BJ (cell line): ENCODE data around the gene PRKCZ. TPM values are rescaled to one million over a fixed set of nuclear protein-coding genes. Genes with fewer than 3 reads are reported as not detected.

Experiments
- CTCF ChIA-PET: fragments of 350-600 bp; formaldehyde crosslinking; extraction: SDS; loops from one replicate; lab custom pipeline; 2021; ENCODE audit warnings: antibody characterized with exemption, inconsistent platforms; lab: Yijun Ruan, JAX
- POLR2A ChIA-PET: fragments of 300-600 bp; sonication (Branson Sonifier 250); formaldehyde crosslinking; extraction: SDS; loops from one replicate; lab custom pipeline; 2021; ENCODE audit warnings: antibody characterized with exemption; lab: Charles Lee
- DNase-seq: peaks from one replicate; pipeline ENCODE4 v3.0.0-alpha.2; 2011; ENCODE audit warnings: low read depth
- H3K27me3 ChIP-seq: 2 replicates; pipeline ENCODE4 v1.6.0; 2011; ENCODE audit warnings: low read length; ENCODE audit not compliant: control insufficient read depth, insufficient read depth
- H3K36me3 ChIP-seq: 2 replicates; pipeline ENCODE4 v1.5.1; 2011; ENCODE audit warnings: low read length; ENCODE audit not compliant: control insufficient read depth, insufficient read depth
- H3K4me3 ChIP-seq: 2 replicates; pipeline ENCODE4 v1.5.1; 2011; ENCODE audit warnings: low read depth, mild to moderate bottlenecking, control low read depth, low read length
- polyA plus RNA-seq: library from polyadenylated mRNA; depleted of rRNA; stranded (reverse); fragments of >200 nt; gene quantifications from 2 replicates; pipeline ENCODE4 v1.2.3, GENCODE V29; 2011
- TF ChIP-seq, protein P1 (sequence below): IDR thresholded peaks from 2 replicates; pipeline ENCODE4 v1.5.1; 2011; ENCODE audit warnings: low read depth, mild to moderate bottlenecking, control low read depth, inconsistent platforms, low read length, moderate library complexity; ENCODE audit not compliant: insufficient read depth

Gene PRKCZ
- polyA plus RNA-seq, 1 experiment: 2.3 TPM

DNA sequence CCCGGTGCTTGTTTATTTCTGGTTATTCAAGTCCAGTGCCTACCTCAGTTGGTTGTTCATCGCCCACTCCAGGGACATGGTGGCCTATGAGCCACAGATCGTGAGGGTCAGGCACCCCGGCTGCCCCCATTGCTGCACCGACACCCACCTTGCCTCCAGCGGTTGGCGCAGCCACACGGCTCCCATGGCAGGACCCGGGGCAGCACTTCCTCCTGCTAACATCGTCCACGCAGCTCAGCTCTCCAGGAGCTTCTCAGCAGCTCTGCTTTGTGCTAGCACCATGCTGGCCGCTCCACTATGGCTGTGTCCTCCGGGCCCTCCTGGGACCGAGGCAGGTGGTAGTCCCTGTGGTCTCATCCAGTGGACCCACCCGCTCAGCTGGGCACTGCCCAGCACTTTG lies 13.9 kb upstream of the PRKCZ start:
- ChIA-PET CTCF (interaction anchor here (2.4 kb wide), 1 partner anchor 8 kb away, joined by 8 read pairs; no protein-coding TSS in a partner anchor), POLR2A (no interaction called here)
- Histone ChIP-seq H3K4me3 (no peak overlapping the region), H3K27me3 (peaks cover 7% of the 10 kb centered on the region), H3K36me3 (no peaks in the 10 kb centered on the region)
- TF ChIP-seq, protein P1, sequence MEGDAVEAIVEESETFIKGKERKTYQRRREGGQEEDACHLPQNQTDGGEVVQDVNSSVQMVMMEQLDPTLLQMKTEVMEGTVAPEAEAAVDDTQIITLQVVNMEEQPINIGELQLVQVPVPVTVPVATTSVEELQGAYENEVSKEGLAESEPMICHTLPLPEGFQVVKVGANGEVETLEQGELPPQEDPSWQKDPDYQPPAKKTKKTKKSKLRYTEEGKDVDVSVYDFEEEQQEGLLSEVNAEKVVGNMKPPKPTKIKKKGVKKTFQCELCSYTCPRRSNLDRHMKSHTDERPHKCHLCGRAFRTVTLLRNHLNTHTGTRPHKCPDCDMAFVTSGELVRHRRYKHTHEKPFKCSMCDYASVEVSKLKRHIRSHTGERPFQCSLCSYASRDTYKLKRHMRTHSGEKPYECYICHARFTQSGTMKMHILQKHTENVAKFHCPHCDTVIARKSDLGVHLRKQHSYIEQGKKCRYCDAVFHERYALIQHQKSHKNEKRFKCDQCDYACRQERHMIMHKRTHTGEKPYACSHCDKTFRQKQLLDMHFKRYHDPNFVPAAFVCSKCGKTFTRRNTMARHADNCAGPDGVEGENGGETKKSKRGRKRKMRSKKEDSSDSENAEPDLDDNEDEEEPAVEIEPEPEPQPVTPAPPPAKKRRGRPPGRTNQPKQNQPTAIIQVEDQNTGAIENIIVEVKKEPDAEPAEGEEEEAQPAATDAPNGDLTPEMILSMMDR: no peak
- no peak for DNase-seq

DNA sequence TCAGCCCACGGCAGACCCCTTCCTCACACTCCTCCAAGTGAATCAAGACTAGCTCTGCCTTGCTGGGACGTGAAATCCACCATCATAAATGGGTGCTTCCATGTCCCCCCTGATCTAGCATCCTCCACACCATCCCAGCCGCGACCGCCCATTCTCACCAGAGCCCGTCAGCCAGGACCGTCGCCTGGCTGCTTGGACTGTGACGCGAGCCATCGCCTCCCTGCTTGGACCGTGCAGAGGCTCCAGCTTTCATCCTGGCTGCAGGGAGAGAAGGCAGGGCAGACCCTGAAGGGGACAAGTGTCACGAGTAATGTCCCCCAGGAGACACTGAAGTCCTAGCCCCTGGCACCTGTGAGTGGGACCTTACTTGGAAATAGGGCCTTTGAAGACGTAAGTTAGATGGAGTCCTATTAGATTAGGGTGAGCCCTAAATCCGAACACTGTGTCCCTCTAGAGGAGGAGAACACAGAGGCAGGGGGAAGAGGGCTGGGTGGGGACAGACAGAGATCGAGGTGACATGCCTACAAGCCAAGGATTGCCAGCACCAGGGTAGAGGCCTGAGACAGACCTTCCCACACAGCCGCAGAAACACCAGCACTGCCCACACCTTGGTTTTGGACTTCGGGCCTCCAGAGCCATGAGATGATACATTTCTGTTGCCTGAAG lies 12.8 kb upstream of the PRKCZ start:
- Histone ChIP-seq H3K4me3 (no peak overlapping the region), H3K36me3 (no peaks in the 10 kb centered on the region), H3K27me3 (peaks cover 6% of the 10 kb centered on the region)
- no peak for DNase-seq
- ChIA-PET CTCF (no interaction called here), POLR2A (no interaction called here)
- TF ChIP-seq, protein P1: no peak

GRCh38 chr1:2038229-2038628 lies 12.0 kb upstream of the PRKCZ start:
- Histone ChIP-seq H3K36me3 (no peaks in the 10 kb centered on the region), H3K4me3 (no peak overlapping the region), H3K27me3 (peaks cover 4% of the 10 kb centered on the region)
- ChIA-PET CTCF (no interaction called here), POLR2A (no interaction called here)
- no peak for DNase-seq
- TF ChIP-seq, protein P1: no peak

- Histone ChIP-seq H3K36me3 (no peaks in the 10 kb centered on the region), H3K27me3 (peaks cover 4% of the 10 kb centered on the region), H3K4me3 (no peak overlapping the region)
- TF ChIP-seq, protein P1: no peak
- DNase-seq: no peak
- CTCF ChIA-PET: no interaction called here
- POLR2A ChIA-PET: no interaction called here
These were observed 11.0 kb upstream of the PRKCZ start for GRCh38 chr1:2039251-2039650.

DNA sequence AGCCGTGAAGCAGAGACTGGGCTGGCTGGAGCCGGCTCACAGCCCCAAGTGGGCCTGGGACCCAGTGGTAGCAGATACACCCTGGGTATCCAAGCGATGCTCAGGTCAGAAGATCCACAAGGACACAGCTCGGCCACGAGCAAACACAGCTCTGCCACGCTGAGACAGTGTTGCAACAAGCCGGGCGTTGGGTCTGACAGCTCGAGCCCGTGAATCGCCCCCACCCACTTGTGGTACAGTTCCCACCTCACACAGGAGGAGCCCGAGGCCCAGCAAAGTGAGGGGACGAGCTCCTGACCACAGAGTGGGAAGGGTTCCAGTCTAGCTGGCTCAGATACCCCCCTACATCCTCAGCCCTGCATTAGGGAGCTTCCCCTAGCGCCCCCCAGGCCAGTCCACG lies 8.9 kb upstream of the PRKCZ start:
- ChIA-PET CTCF (interaction anchor here (5.3 kb wide), 1 partner anchor 81 kb away, joined by 50 read pairs; no protein-coding TSS in a partner anchor), POLR2A (no interaction called here)
- Histone ChIP-seq H3K27me3 (peaks cover 4% of the 10 kb centered on the region), H3K4me3 (no peak overlapping the region), H3K36me3 (no peaks in the 10 kb centered on the region)
- TF ChIP-seq, protein P1: no peak
- no peak for DNase-seq
